Trophoblast cell (in vitro differentiated cells and primary cell): ENCODE results near the gene CLEC1B.
"Not testable (repeated sequence)": the region's sequence is repeated elsewhere in the genome, so short reads cannot be mapped to it uniquely, and the experiment has no call there.

Source experiments
- DNase-seq, 2 donors: peaks; one replicate each; pipeline ENCODE4 v3.0.0-alpha.2; 2016
- H2AFZ ChIP-seq: 2 replicates; pipeline ENCODE4 v1.6.1; 2013; ENCODE audit warnings: low read length, moderate library complexity, mild to moderate bottlenecking; ENCODE audit not compliant: insufficient read depth, poor library complexity
- H2AK5ac ChIP-seq: 2 replicates; pipeline ENCODE4 v1.6.1; 2013; ENCODE audit warnings: mild to moderate bottlenecking, low read length
- H2BK120ac ChIP-seq: 2 replicates; pipeline ENCODE4 v1.6.1; 2013; ENCODE audit warnings: low read length, mild to moderate bottlenecking, moderate library complexity; ENCODE audit not compliant: insufficient read depth, poor library complexity
- H2BK12ac ChIP-seq: 2 replicates; pipeline ENCODE4 v1.6.1; 2013; ENCODE audit warnings: mild to moderate bottlenecking, low read length, moderate library complexity
- H2BK5ac ChIP-seq: 2 replicates; pipeline ENCODE4 v1.6.1; 2013; ENCODE audit warnings: low read length, low read depth, moderate library complexity, mild to moderate bottlenecking; ENCODE audit not compliant: poor library complexity
- H3K14ac ChIP-seq: 2 replicates; pipeline ENCODE4 v1.6.1; 2013; ENCODE audit warnings: mild to moderate bottlenecking, low read length
- H3K18ac ChIP-seq: 2 replicates; pipeline ENCODE4 v1.6.1; 2013; ENCODE audit warnings: mild to moderate bottlenecking, low read length
- H3K23ac ChIP-seq: 2 replicates; pipeline ENCODE4 v1.6.1; 2013; ENCODE audit warnings: low read length
- H3K27ac ChIP-seq: 2 replicates; pipeline ENCODE4 v1.5.1; 2013; ENCODE audit warnings: low read depth, mild to moderate bottlenecking, inconsistent platforms, low read length, moderate library complexity
- H3K27me3 ChIP-seq: 2 replicates; pipeline ENCODE4 v1.6.1; 2013; ENCODE audit warnings: inconsistent platforms, mild to moderate bottlenecking, low read length, moderate library complexity; ENCODE audit not compliant: insufficient read depth
- H3K36me3 ChIP-seq, 2 experiments: 1 replicate in 1 of 2; 2 replicates in 1 of 2; pipeline ENCODE4 v1.6.1; 2013; ENCODE audit warnings: low read length in 2 of 2, mild to moderate bottlenecking in 2 of 2, moderate library complexity in 1 of 2; ENCODE audit not compliant: insufficient read depth in 2 of 2, control insufficient read depth in 1 of 2
- H3K4ac ChIP-seq: 2 replicates; pipeline ENCODE4 v1.6.1; 2013; ENCODE audit warnings: low read depth, mild to moderate bottlenecking, low read length, moderate library complexity
- H3K4me1 ChIP-seq, 2 experiments: 1 replicate in 1 of 2; 2 replicates in 1 of 2; pipeline ENCODE4 v1.6.1; 2013; ENCODE audit warnings: low read length in 2 of 2, mild to moderate bottlenecking in 2 of 2, moderate library complexity in 1 of 2; ENCODE audit not compliant: insufficient read depth in 2 of 2, control insufficient read depth in 1 of 2
- H3K4me2 ChIP-seq: 2 replicates; pipeline ENCODE4 v1.6.1; 2013; ENCODE audit warnings: inconsistent platforms, mild to moderate bottlenecking, low read length, moderate library complexity
- H3K4me3 ChIP-seq: 2 replicates; pipeline ENCODE4 v1.5.1; 2013; ENCODE audit warnings: mild to moderate bottlenecking, low read depth, low read length, inconsistent platforms
- H3K79me1 ChIP-seq: one replicate; pipeline ENCODE4 v1.6.1; 2013; ENCODE audit warnings: low read length
- H3K79me2 ChIP-seq: 2 replicates; pipeline ENCODE4 v1.6.1; 2013; ENCODE audit warnings: low read length, mild to moderate bottlenecking; ENCODE audit not compliant: control insufficient read depth, insufficient read depth, poor library complexity
- H3K9ac ChIP-seq: 2 replicates; pipeline ENCODE4 v1.6.1; 2013; ENCODE audit warnings: mild to moderate bottlenecking, low read length
- H3K9me3 ChIP-seq: 2 replicates; pipeline ENCODE4 v1.6.1; 2013; ENCODE audit warnings: low read depth, mild to moderate bottlenecking, control low read depth, inconsistent platforms, low read length; ENCODE audit not compliant: insufficient read depth
- H4K12ac ChIP-seq: 2 replicates; pipeline ENCODE4 v1.6.1; 2013; ENCODE audit warnings: low read depth, mild to moderate bottlenecking, low read length, moderate library complexity
- H4K8ac ChIP-seq: 2 replicates; pipeline ENCODE4 v1.6.1; 2013; ENCODE audit warnings: low read depth, mild to moderate bottlenecking, low read length, moderate library complexity
- H4K91ac ChIP-seq: one replicate; pipeline ENCODE4 v1.6.1; 2013; ENCODE audit warnings: low read depth, mild to moderate bottlenecking, low read length, moderate library complexity
- WGBS: extraction: QIAGEN DNeasy Blood & Tissue Kit; methylation state at CpG from one replicate; pipeline ENCODE4 v1.1.7; 2013; ENCODE audit warnings: missing lambda C conversion rate; ENCODE audit not compliant: insufficient read length, insufficient coverage; ENCODE audit errors: extremely low coverage; 5-methylcytosine and 5-hydroxymethylcytosine counted together

Gene CLEC1B

DNA sequence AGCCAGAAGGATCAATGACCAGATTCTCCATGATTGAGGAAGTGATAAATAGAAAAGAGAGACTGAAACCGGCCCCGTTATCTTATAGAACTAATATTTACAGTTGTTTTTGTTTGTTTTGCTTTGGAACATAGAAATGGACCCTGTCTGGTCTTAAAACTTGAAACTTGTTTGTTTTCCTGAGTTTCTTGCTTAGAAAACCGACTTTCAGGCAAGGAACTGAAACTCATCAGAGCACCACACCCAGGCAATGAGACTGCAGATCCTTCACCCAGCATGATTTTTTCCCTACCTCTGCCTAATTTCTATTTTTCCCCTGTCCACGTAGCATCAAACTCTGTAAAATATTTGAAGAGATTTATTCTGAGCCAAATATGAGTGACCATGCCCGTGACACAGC is 38.3 kb downstream of the CLEC1B start:
- Histone ChIP-seq H3K36me3 (no peaks in the 10 kb centered on the region), H3K4me3 (no peak overlapping the region), H3K79me2 (no peaks in the 10 kb centered on the region), H3K27ac (no peak overlapping the region), H2AK5ac (no peak overlapping the region), H3K23ac (no peak overlapping the region), H3K9ac (no peak overlapping the region), H3K4me2 (no peak overlapping the region), H3K4me1 (peaks cover 3 to 8% of the 10 kb centered on the region in 2 experiments), H4K91ac (no peak overlapping the region), H4K8ac (no peak overlapping the region), H3K27me3 (no peaks in the 10 kb centered on the region), H2BK5ac (no peak overlapping the region), H4K12ac (no peak overlapping the region), H2AFZ (no peak overlapping the region), H2BK120ac (no peak overlapping the region), H3K79me1 (no peaks in the 10 kb centered on the region), H3K9me3 (no peaks in the 10 kb centered on the region), H3K14ac (no peak overlapping the region), H3K4ac (no peak overlapping the region), H3K18ac (no peak overlapping the region), H2BK12ac (no peak overlapping the region)
- WGBS: no CpG with 5 or more reads among the region's 5 CpGs
- no peak for DNase-seq

GRCh38 chr12:9957834-9958233 is 41.1 kb downstream of the CLEC1B start:
- Histone ChIP-seq H2BK5ac (no peak overlapping the region), H3K4me2 (no peak overlapping the region), H2BK120ac (no peak overlapping the region), H3K4me3 (no peak overlapping the region), H2AK5ac (no peak overlapping the region), H3K18ac (no peak overlapping the region), H2AFZ (no peak overlapping the region), H3K27ac (no peak overlapping the region), H3K27me3 (no peaks in the 10 kb centered on the region), H3K4ac (no peak overlapping the region), H3K79me2 (no peaks in the 10 kb centered on the region), H4K12ac (no peak overlapping the region), H4K91ac (no peak overlapping the region), H3K14ac (no peak overlapping the region), H4K8ac (no peak overlapping the region), H3K4me1 (peaks cover 3 to 8% of the 10 kb centered on the region in 2 experiments), H3K79me1 (no peaks in the 10 kb centered on the region), H3K23ac (no peak overlapping the region), H3K36me3 (no peaks in the 10 kb centered on the region), H3K9ac (no peak overlapping the region), H3K9me3 (no peaks in the 10 kb centered on the region), H2BK12ac (no peak overlapping the region)
- no peak for DNase-seq

GRCh38 chr12:9952954-9953729 is 45.8 kb downstream of the CLEC1B start:
- not testable (repeated sequence) for H3K4me1 ChIP-seq, H3K27me3 ChIP-seq, H2BK120ac ChIP-seq, H3K4me2 ChIP-seq, H2BK12ac ChIP-seq, H3K23ac ChIP-seq, H3K14ac ChIP-seq, H4K91ac ChIP-seq, H2BK5ac ChIP-seq, H3K79me1 ChIP-seq, H3K9me3 ChIP-seq, DNase-seq, H2AFZ ChIP-seq, H3K9ac ChIP-seq, H3K36me3 ChIP-seq, H3K18ac ChIP-seq, H3K4me3 ChIP-seq, H3K79me2 ChIP-seq, H2AK5ac ChIP-seq, H4K12ac ChIP-seq, H3K4ac ChIP-seq, H3K27ac ChIP-seq, H4K8ac ChIP-seq
- no CpG with 5 or more reads among the region's 55 CpGs for WGBS

GRCh38 chr12:9951026-9951675 is 47.8 kb downstream of the CLEC1B start:
- no peak overlapping the region for H4K91ac ChIP-seq
- no peak overlapping the region for H3K4me2 ChIP-seq
- DNase-seq: peak in 1 of 2 donors; percentile 12
- H4K12ac ChIP-seq: no peak overlapping the region
- no peaks in the 10 kb centered on the region for H3K79me1 ChIP-seq
- H2BK5ac ChIP-seq: no peak overlapping the region
- no peak overlapping the region for H3K4ac ChIP-seq
- H3K9me3 ChIP-seq: no peaks in the 10 kb centered on the region
- no peak overlapping the region for H3K23ac ChIP-seq
- H2AK5ac ChIP-seq: no peak overlapping the region
- H3K4me3 ChIP-seq: no peak overlapping the region
- no peak overlapping the region for H2BK12ac ChIP-seq
- H3K18ac ChIP-seq: no peak overlapping the region
- no peaks in the 10 kb centered on the region for H3K36me3 ChIP-seq
- H3K9ac ChIP-seq: no peak overlapping the region
- H3K27ac ChIP-seq: no peak overlapping the region
- H3K4me1 ChIP-seq: no peaks in the 10 kb centered on the region
- no peak overlapping the region for H2AFZ ChIP-seq
- WGBS: no CpG with 5 or more reads among the region's 5 CpGs
- no peaks in the 10 kb centered on the region for H3K27me3 ChIP-seq
- no peak overlapping the region for H2BK120ac ChIP-seq
- no peak overlapping the region for H3K14ac ChIP-seq
- no peaks in the 10 kb centered on the region for H3K79me2 ChIP-seq
- H4K8ac ChIP-seq: no peak overlapping the region
